OCI-LY1 (cell line): ENCODE data around the gene DTX3.
"Not testable (repeated sequence)": the region's sequence is repeated elsewhere in the genome, so short reads cannot be mapped to it uniquely, and the experiment has no call there.

ENCODE experiments used
- H2AFZ ChIP-seq: fragments of 200-600 bp; sonication (generic), shearing (Covaris generic); 2 replicates; pipeline ENCODE4 v1.6.0; 2014; ENCODE audit warnings: antibody characterized with exemption, mild to moderate bottlenecking, low read length
- H3F3A ChIP-seq: fragments of 200-600 bp; sonication (generic), shearing (Covaris generic); 2 replicates; pipeline ENCODE4 v1.6.0; 2014; ENCODE audit warnings: mild to moderate bottlenecking, antibody characterized with exemption, low read length, moderate library complexity; ENCODE audit not compliant: insufficient read depth
- H3K27ac ChIP-seq: fragments of 200-600 bp; sonication (generic); 2 replicates; pipeline ENCODE4 v1.5.1; 2014; ENCODE audit warnings: low read length, mixed run types, mild to moderate bottlenecking, low read depth; ENCODE audit not compliant: poor library complexity, severe bottlenecking
- H3K27me3 ChIP-seq: fragments of 200-600 bp; sonication (generic); 2 replicates; pipeline ENCODE4 v1.6.0; 2014; ENCODE audit warnings: antibody characterized with exemption, mild to moderate bottlenecking, low read length, moderate library complexity; ENCODE audit not compliant: insufficient read depth
- H3K36me3 ChIP-seq: fragments of 200-600 bp; sonication (generic); 2 replicates; pipeline ENCODE4 v1.6.1; 2014; ENCODE audit warnings: mild to moderate bottlenecking, antibody characterized with exemption, low read length, moderate library complexity, mixed read lengths; ENCODE audit not compliant: insufficient read depth
- H3K4me1 ChIP-seq: fragments of 200-600 bp; sonication (generic); 2 replicates; pipeline ENCODE4 v1.5.1; 2014; ENCODE audit warnings: mild to moderate bottlenecking, low read length, moderate library complexity; ENCODE audit not compliant: insufficient read depth, severe bottlenecking
- H3K4me2 ChIP-seq: fragments of 200-600 bp; sonication (generic), shearing (Covaris generic); 2 replicates; pipeline ENCODE4 v1.6.1; 2014; ENCODE audit warnings: low read length
- H3K4me3 ChIP-seq: fragments of 200-600 bp; sonication (generic); 2 replicates; pipeline ENCODE4 v1.5.1; 2014; ENCODE audit warnings: low read length, low read depth, mild to moderate bottlenecking, mixed read lengths; ENCODE audit not compliant: poor library complexity, severe bottlenecking
- H3K79me2 ChIP-seq: fragments of 200-600 bp; shearing (Covaris generic); 2 replicates; pipeline ENCODE4 v1.6.1; 2016; ENCODE audit warnings: mixed run types, low read length, mixed read lengths; ENCODE audit not compliant: insufficient read depth
- H3K9ac ChIP-seq: fragments of 200-600 bp; sonication (generic), shearing (Covaris generic); 2 replicates; pipeline ENCODE4 v1.6.1; 2014; ENCODE audit warnings: mild to moderate bottlenecking, low read length, mixed read lengths
- H3K9me2 ChIP-seq: fragments of 200-600 bp; sonication (generic), shearing (Covaris generic); 2 replicates; pipeline ENCODE4 v1.6.1; 2014; ENCODE audit warnings: low read depth, mild to moderate bottlenecking, low read length, mixed read lengths
- H3K9me3 ChIP-seq: fragments of 200-600 bp; shearing (Covaris generic); 2 replicates; pipeline ENCODE4 v1.6.1; 2014; ENCODE audit warnings: low read length, mixed read lengths
- H4K20me1 ChIP-seq: fragments of 200-600 bp; sonication (generic), shearing (Covaris generic); 2 replicates; pipeline ENCODE4 v1.6.0; 2016; ENCODE audit warnings: mild to moderate bottlenecking, low read length; ENCODE audit not compliant: insufficient read depth
- EZH2 ChIP-seq: fragments of 200-600 bp; sonication (generic), shearing (Covaris generic); IDR thresholded peaks from 2 replicates; pipeline ENCODE4 v1.8.0; 2017; ENCODE audit warnings: borderline replicate concordance, mixed run types, mild to moderate bottlenecking, antibody characterized with exemption, low read length, moderate library complexity, mixed read lengths
- TF ChIP-seq, protein P1 (sequence below): fragments of 200-600 bp; sonication (generic), shearing (Covaris generic); IDR thresholded peaks from 2 replicates; pipeline ENCODE4 v1.5.1; 2017; ENCODE audit warnings: mild to moderate bottlenecking, antibody characterized with exemption, low read length, moderate library complexity, mixed read lengths

The DTX3 gene

DNA sequence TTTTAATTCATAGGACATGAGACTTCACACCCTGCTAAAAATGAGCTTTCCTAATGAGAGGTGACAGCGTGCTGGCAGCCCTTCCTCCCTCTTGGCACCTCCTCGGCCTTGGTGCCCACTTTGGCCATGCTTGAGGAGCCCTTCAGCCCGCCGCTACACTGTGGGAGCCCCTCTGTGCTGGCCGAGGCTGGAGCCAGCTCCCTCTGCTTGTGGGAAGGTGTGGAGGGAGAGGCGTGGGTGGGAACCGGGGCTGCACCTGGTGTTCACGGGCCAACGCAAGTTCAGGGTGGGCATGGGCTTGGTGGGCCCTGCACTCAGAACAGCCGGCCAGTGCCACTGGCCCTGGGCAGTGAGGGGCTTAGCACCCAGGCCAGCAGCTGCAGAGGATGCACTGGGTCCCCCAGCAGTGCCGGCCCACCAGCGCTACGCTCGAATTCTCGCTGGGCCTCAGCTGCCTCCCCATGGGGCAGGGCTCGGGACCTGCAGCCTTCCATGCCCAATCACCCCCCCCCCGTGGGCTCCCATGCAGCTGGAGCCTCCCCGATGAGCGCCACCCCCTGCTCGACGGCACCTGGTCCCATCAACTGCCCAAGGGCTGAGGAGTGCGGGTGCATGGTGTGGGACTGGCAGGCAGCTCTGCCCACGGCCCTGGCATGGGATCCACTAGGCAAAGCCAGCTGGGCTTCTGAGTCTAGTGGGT, 51.1 kb downstream of the DTX3 start:
- no peak overlapping the region for H3K27ac ChIP-seq
- H3K79me2 ChIP-seq: no peaks in the 10 kb centered on the region
- H3K9me3 ChIP-seq: no peaks in the 10 kb centered on the region
- H3K4me3 ChIP-seq: no peak overlapping the region
- H4K20me1 ChIP-seq: no peaks in the 10 kb centered on the region
- no peaks in the 10 kb centered on the region for H3K4me1 ChIP-seq
- H2AFZ ChIP-seq: no peak overlapping the region
- no peak for TF ChIP-seq EZH2
- TF ChIP-seq, protein P1, sequence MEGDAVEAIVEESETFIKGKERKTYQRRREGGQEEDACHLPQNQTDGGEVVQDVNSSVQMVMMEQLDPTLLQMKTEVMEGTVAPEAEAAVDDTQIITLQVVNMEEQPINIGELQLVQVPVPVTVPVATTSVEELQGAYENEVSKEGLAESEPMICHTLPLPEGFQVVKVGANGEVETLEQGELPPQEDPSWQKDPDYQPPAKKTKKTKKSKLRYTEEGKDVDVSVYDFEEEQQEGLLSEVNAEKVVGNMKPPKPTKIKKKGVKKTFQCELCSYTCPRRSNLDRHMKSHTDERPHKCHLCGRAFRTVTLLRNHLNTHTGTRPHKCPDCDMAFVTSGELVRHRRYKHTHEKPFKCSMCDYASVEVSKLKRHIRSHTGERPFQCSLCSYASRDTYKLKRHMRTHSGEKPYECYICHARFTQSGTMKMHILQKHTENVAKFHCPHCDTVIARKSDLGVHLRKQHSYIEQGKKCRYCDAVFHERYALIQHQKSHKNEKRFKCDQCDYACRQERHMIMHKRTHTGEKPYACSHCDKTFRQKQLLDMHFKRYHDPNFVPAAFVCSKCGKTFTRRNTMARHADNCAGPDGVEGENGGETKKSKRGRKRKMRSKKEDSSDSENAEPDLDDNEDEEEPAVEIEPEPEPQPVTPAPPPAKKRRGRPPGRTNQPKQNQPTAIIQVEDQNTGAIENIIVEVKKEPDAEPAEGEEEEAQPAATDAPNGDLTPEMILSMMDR: no peak
- no peaks in the 10 kb centered on the region for H3K36me3 ChIP-seq
- H3K4me2 ChIP-seq: no peak overlapping the region
- H3K9ac ChIP-seq: no peak overlapping the region
- H3K27me3 ChIP-seq: no peaks in the 10 kb centered on the region; the same call in 1 of the 2 replicates
- no peaks in the 10 kb centered on the region for H3F3A ChIP-seq
- H3K9me2 ChIP-seq: no peaks in the 10 kb centered on the region

DNA sequence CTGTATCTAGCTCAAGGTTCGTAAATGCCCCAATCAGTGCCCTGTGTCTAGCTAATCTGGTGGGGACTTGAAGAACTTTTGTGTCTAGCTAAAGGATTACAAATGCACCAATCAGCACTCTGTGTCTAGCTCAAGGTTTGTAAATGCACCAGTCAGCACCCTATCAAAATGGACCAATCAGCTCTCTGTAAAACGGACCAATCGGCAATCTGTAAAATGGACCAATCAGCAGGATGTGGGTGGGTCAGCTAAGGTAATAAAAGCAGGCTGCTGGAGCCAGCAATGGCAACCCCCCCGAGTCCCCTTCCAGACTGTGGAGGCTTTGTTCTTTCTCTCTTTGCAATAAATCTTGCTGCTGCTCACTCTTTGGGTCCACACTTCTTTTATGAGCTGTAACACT, 51.8 kb downstream of the DTX3 start:
- H3F3A ChIP-seq, H2AFZ ChIP-seq, H3K4me1 ChIP-seq, H3K4me2 ChIP-seq, H3K36me3 ChIP-seq, H4K20me1 ChIP-seq, H3K9me2 ChIP-seq, H3K27ac ChIP-seq, H3K9ac ChIP-seq, H3K9me3 ChIP-seq, H3K79me2 ChIP-seq, H3K27me3 ChIP-seq, H3K4me3 ChIP-seq: not testable (repeated sequence)

DNA sequence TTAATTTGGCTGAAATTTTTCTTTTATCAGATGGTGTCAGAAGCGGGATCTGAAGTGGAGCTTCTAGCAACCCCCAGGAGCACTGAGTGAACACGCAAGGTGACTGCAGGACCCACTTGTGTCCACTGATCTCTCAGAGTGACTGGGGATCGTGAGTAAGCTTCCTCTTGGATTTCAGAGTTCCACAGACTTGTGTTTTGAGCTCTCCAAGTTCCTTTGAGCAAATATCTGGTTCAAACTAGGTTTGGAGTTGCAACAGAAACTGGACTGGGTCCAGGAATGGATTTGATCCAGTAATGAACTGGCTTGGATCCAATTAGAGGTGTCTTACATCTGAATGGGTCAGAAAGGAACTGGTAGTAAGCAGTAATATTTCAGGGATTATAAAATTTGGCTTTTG, 53.1 kb downstream of the DTX3 start:
- no peak overlapping the region for H3K27ac ChIP-seq
- H3K79me2 ChIP-seq: no peaks in the 10 kb centered on the region
- H3K4me3 ChIP-seq: no peak overlapping the region
- no peaks in the 10 kb centered on the region for H3K36me3 ChIP-seq
- H3K4me2 ChIP-seq: no peak overlapping the region
- TF ChIP-seq, protein P1: no peak
- no peak for TF ChIP-seq EZH2
- peaks cover 5% of the 10 kb centered on the region; the same call in 1 of the 2 replicates for H3K9me3 ChIP-seq
- H3K4me1 ChIP-seq: no peaks in the 10 kb centered on the region
- no peaks in the 10 kb centered on the region for H3K9me2 ChIP-seq
- no peak overlapping the region for H3K9ac ChIP-seq
- no peak overlapping the region for H2AFZ ChIP-seq
- H3K27me3 ChIP-seq: no peaks in the 10 kb centered on the region; the same call in 1 of the 2 replicates
- no peaks in the 10 kb centered on the region for H3F3A ChIP-seq
- no peaks in the 10 kb centered on the region for H4K20me1 ChIP-seq

DNA sequence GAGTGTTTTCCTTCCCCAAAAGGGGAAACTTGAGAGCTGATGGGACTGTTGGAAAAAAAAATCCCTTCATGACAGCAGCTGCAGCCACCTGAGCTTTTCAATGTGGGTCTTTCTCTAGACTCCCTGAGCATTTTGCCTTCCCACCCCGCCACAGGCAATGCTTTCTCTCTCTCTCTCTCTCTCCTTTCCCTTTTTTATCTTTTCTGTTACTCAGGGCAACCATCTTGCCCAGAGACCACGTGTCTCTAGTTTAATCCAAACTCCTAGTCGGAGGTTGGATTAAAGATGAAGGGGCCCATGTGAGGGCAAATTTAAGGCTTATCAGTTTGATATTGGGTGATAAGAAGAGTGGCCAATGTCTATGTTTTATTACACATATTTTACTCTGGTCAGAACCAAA, 54.3 kb downstream of the DTX3 start:
- Histone ChIP-seq H3K79me2 (no peaks in the 10 kb centered on the region), H3K36me3 (no peaks in the 10 kb centered on the region), H3K4me1 (no peaks in the 10 kb centered on the region), H3K9me3 (peaks cover 7% of the 10 kb centered on the region; the same call in 1 of the 2 replicates), H3K27me3 (no peaks in the 10 kb centered on the region; the same call in 1 of the 2 replicates), H3K4me2 (no peak overlapping the region), H3K27ac (no peak overlapping the region), H2AFZ (no peak overlapping the region), H4K20me1 (no peaks in the 10 kb centered on the region), H3K4me3 (no peak overlapping the region), H3K9ac (no peak overlapping the region), H3F3A (no peaks in the 10 kb centered on the region), H3K9me2 (no peaks in the 10 kb centered on the region)
- TF ChIP-seq, protein P1: no peak
- no peak for TF ChIP-seq EZH2
